HG03025 (cell line): ENCODE results near the gene NDUFB1.

Experiments used
- ATAC-seq: cut with Tn5 transposase; IDR thresholded peaks from one replicate; pipeline ENCODE4 v1.9.1; 2021; ENCODE audit warnings: mild to moderate bottlenecking, moderate library complexity; ENCODE audit not compliant: unreplicated experiment, low FRiP score

The NDUFB1 gene

DNA sequence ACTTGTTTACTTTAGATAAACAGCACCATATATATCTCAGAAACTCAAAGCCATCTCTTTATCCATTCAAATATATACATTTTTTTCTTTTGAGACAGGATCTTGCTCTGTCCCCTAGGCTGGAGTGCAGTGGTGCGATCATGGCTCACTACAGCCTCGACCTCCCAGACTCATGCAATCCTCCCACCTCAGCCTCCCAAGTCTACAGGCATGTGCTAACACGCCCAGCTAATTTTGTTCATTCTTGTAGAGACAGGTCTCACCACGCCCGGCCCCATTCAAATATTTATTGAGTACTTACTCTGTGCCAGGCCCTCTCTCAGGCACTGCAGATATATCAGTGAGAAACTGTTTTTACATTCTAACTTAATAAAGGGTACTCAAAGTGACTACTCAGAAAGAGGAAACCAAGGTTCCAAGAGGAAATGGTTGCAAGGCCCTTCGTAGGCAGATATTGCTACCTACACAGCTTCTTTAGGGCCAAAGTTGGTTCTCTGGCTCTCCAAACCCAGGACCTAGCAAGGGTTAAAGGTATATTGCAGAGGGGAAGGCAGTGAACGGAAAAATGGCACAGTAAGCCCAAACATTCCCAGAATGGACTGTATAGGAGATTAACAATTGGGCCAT is 18.0 kb downstream of the NDUFB1 start:
- ATAC-seq, result no peak

DNA sequence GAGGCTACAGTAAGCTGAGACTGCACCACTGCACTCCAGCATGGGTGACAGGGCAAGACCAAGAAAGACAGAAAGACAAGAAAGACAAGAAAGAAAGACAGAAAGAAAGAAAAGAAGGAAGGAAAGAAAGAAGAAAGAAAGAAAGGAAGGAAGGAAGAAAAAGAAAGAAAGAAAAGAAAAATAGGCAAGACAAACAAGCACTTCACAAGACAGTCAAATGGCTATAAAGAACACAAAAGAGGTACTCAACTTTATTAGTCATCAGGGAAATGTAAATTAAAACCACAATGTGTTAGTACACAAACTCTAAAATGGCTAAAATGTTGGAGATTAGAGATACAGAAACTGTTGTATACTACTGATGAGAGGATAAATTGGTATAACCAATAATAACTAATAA is 21.7 kb downstream of the NDUFB1 start:
- ATAC-seq, result no peak

DNA sequence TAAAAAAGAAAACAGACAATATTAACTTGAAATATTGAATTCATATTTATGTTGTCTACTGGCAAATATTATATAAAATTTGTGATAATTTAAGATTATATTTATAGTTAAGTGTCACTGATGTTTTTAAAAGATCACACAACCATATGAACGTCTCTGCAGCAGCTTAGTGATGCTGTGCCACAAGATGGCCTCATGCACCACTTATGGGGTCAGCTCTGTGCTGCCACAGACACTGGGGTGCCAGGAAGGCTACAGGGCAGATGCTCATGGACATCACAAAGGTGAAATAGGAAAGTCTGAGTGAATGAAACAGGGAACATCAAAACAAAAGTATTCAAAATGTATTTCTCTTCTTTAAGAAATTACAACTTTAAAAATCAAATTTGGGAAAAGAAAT is 28.2 kb downstream of the NDUFB1 start:
- no peak for ATAC-seq

- ATAC-seq, result no peak
These were observed 33.0 kb downstream of the NDUFB1 start for GRCh38 chr14:92088494-92088893.

DNA sequence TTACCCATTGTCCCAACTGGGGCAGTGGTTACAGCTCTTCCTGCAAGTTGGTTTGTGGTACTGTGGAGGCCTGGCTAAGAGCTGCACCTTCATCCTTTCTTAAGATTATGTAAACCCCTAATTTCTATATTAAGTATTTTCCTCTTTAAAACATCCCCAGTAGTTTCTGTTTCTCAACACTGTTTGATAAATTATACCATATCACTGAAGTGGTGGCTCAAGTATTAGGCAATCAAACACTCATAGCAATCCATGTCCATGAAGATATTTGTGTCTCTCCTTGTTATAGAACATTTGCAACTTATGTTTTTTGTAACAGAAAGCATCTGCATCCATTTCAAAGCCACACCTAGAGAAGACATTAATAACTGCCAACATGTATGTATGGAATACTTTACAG is 47.0 kb downstream of the NDUFB1 start:
- ATAC-seq, result no peak
